Uterus (tissue), 4 donors: ENCODE results near the gene FKTN. TPM values are rescaled to one million over a fixed set of nuclear protein-coding genes. Genes with fewer than 3 reads are reported as not detected.

Experiments
- DNase-seq, 2 donors: peaks; one replicate each; pipeline ENCODE4 v3.0.0-alpha.2; 2019 to 2020
- H3K27ac ChIP-seq, 2 donors: fragments of 200-600 bp; sonication (generic); 1 replicate in 1 of 2; 2 replicates in 1 of 2; pipeline ENCODE4 v1.5.1; 2016 to 2018
- H3K27me3 ChIP-seq, 2 donors: fragments of 200-600 bp; sonication (generic); one replicate each; pipeline ENCODE4 v1.5.1; 2018 to 2019; ENCODE audit warnings: control low read depth in 1 of 2
- H3K36me3 ChIP-seq, 2 donors: fragments of 200-600 bp; sonication (generic); one replicate each; pipeline ENCODE4 v1.5.1; 2019; ENCODE audit warnings: control low read depth in 1 of 2
- H3K4me1 ChIP-seq, 2 donors: fragments of 200-600 bp; sonication (generic); one replicate each; pipeline ENCODE4 v1.5.1; 2018 to 2019; ENCODE audit warnings: control low read depth in 1 of 2
- H3K4me3 ChIP-seq, 2 donors: fragments of 200-600 bp; sonication (generic); 1 replicate in 1 of 2; 2 replicates in 1 of 2; pipeline ENCODE4 v1.5.1; 2018 to 2019; ENCODE audit warnings: mild to moderate bottlenecking in 1 of 2
- H3K9me3 ChIP-seq, 2 donors: fragments of 200-600 bp; sonication (generic); one replicate each; pipeline ENCODE4 v1.5.1; 2019; ENCODE audit warnings: control low read depth in 1 of 2
- CTCF ChIP-seq, 4 experiments: fragments of 200-600 bp in 2 of 4; fragments of 450-650 bp in 2 of 4; sonication (generic) in 2 of 4; IDR thresholded peaks; one replicate each; pipeline ENCODE4 v1.5.1; 2016 to 2019; ENCODE audit warnings: antibody characterized with exemption in 4 of 4, mild to moderate bottlenecking in 2 of 4, moderate library complexity in 1 of 4
- POLR2A ChIP-seq, 2 donors: fragments of 450-650 bp; IDR thresholded peaks; one replicate each; pipeline ENCODE4 v1.6.1; 2016; ENCODE audit warnings: antibody characterized with exemption in 2 of 2, mild to moderate bottlenecking in 1 of 2, moderate library complexity in 1 of 2
- intact Hi-C: fragments of 100-400 bp; cut with DNase I; formaldehyde crosslinking; loops from one replicate; pipeline ENCODE4 v1.15.1; 2023; ENCODE audit warnings: low total_unique reads
- total RNA-seq, 4 donors: library from RNA; depleted of rRNA in 3 of 4; stranded (reverse); fragments of >200 nt in 3 of 4; gene quantifications; one replicate each; pipeline versions ENCODE4 v1.1.0 to v1.2.4, GENCODE V29; 2014 to 2023
- donor health status: DM: yes; HTN: yes; CAD: no.

The FKTN gene
- total RNA-seq, 4 donors from 2014 or later: 2.6 to 39.1 (median 12.7) TPM

DNA sequence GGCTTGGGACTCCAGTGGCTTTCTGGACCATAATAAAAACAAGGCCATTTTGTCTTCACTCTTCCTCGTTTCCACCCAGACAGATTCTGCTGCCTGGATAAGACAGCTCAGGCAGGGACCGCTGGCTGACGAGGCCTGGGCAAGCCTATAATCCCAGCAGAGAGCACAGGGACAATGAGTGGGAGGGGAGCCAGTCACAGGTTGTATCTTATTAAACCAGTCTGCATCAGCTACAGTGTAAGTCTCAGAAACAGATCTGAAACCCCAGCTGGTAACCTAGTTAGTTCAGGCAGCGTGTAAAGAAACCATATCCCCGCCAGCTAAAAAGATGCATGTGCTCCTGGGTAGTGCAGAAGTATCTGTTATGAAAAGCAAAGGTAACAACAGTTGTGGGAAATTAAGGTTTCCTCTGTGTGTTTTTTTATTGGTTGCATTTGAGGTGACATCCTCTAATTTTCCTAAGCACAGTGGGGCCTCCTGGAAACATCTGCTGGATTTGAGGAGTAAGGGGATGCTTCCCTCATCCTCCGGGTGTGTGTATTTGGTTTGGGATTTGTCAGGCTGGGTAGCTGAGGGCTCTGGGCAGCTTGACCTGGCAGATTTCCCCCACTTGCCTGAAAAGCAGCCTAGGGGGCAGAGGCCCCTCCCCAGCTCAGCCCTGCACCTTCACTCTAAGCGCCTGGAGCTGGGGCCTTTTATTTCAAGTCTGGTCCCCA is 89.1 kb downstream of the FKTN start:
- TF ChIP-seq POLR2A (IDR thresholded peaks at IDR 0.05) (no peak), CTCF (IDR thresholded peaks at IDR 0.05) (no peak)
- no peak for DNase-seq
- Histone ChIP-seq H3K4me1 (no peaks in the 10 kb centered on the region), H3K9me3 (peaks cover 0 to under 1% of the 10 kb centered on the region in 2 donors), H3K36me3 (no peaks in the 10 kb centered on the region), H3K27me3 (no peaks in the 10 kb centered on the region), H3K27ac (no peak overlapping the region), H3K4me3 (no peak overlapping the region)
- intact Hi-C loops: no loop called here

DNA sequence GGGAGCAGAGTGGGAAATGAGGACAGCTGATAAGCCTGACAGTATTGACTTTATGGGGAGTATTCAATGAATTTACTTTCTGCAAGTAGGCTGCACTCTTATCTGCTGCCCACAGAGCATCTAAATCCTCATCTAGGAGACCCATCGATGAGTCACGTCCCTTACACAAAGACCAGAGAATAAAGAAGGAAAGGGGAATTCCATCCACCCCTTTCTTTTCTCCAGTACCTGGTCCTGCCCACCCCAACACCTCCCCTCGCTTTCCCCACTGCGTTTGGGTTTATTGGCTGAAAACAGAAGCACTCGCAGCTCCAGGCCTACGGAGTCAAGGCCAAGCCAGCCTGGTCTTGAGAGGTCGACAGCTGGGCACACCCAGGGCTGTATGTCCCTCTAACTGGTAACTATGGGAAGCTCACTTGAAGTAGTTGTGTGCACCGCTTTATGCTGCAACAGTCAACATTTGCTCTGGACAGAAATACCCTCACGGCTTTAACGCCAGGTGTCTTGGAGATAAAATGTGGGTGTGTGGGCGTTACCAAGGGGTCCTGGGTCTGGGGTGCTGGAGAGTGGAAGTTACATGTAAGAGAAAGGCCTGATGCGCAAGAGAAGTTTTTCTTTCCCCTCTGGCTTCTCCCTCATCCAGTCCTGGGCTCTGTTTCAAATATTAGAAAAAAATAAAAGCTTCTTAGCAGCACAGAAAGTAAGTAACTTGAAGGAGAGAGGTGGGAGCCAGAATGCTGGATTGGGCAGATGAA is 89.8 kb downstream of the FKTN start:
- no peaks in the 10 kb centered on the region for H3K9me3 ChIP-seq
- TF ChIP-seq POLR2A (IDR thresholded peaks at IDR 0.05): no peak
- TF ChIP-seq CTCF (IDR thresholded peaks at IDR 0.05): no peak
- no peaks in the 10 kb centered on the region for H3K27me3 ChIP-seq
- no peaks in the 10 kb centered on the region for H3K4me1 ChIP-seq
- H3K4me3 ChIP-seq: no peak overlapping the region
- H3K36me3 ChIP-seq: no peaks in the 10 kb centered on the region
- H3K27ac ChIP-seq: no peak overlapping the region
- DNase-seq: no peak
- intact Hi-C loops: no loop called here

- no peak for DNase-seq
- H3K27me3 ChIP-seq: peaks cover 0 to 3% of the 10 kb centered on the region in 2 donors
- H3K9me3 ChIP-seq: no peaks in the 10 kb centered on the region
- TF ChIP-seq POLR2A (IDR thresholded peaks at IDR 0.05): no peak
- TF ChIP-seq CTCF (IDR thresholded peaks at IDR 0.05): no peak
- no peak overlapping the region for H3K4me3 ChIP-seq
- no peaks in the 10 kb centered on the region for H3K36me3 ChIP-seq
- intact Hi-C loops: no loop called here
- no peaks in the 10 kb centered on the region for H3K4me1 ChIP-seq
- no peak overlapping the region for H3K27ac ChIP-seq
Observed at GRCh38 chr9:105651806-105652205, 93.9 kb downstream of the FKTN start.

GRCh38 chr9:105656131-105656921 is 98.4 kb downstream of the FKTN start:
- DNase-seq: no peak
- Histone ChIP-seq H3K9me3 (no peaks in the 10 kb centered on the region), H3K27me3 (peaks cover 0 to 13% of the 10 kb centered on the region in 2 donors), H3K4me3 (peak overlapping the region; percentile 34 to 35), H3K27ac (no peak overlapping the region), H3K4me1 (no peaks in the 10 kb centered on the region), H3K36me3 (no peaks in the 10 kb centered on the region)
- intact Hi-C loops: no loop called here
- TF ChIP-seq CTCF (IDR thresholded peaks at IDR 0.05): no peak
- no peak for TF ChIP-seq POLR2A (IDR thresholded peaks at IDR 0.05)
